AG09309 (cell line): ENCODE data around the gene TEAD4.

Source experiments
- DNase-seq: peaks from one replicate; pipeline ENCODE4 v3.0.0-alpha.2; 2010; ENCODE audit warnings: low read depth
- H3K4me3 ChIP-seq: 2 replicates; pipeline ENCODE4 v1.5.1; 2011; ENCODE audit warnings: mild to moderate bottlenecking, low read depth, low read length, moderate library complexity; ENCODE audit not compliant: control insufficient read depth
- CTCF ChIP-seq: IDR thresholded peaks from 2 replicates; pipeline ENCODE4 v1.5.1; 2011; ENCODE audit warnings: mild to moderate bottlenecking, low read depth, low read length, inconsistent platforms; ENCODE audit not compliant: insufficient read depth, control insufficient read depth; ENCODE audit errors: missing control alignments

The TEAD4 gene

GRCh38 chr12:3086729-3087323, 127.6 kb downstream of the TEAD4 start:
- no peak overlapping the region for H3K4me3 ChIP-seq
- no peak for DNase-seq
- no peak for TF ChIP-seq CTCF

GRCh38 chr12:3087758-3088650, 128.8 kb downstream of the TEAD4 start:
- no peak for TF ChIP-seq CTCF
- DNase-seq: no peak
- H3K4me3 ChIP-seq: no peak overlapping the region

GRCh38 chr12:3089588-3089987, 130.4 kb downstream of the TEAD4 start:
- no peak for DNase-seq
- H3K4me3 ChIP-seq: no peak overlapping the region
- TF ChIP-seq CTCF: no peak
